Transverse colon (tissue), 4 donors: ENCODE measurements around the gene MRPL23.
A peak's percentile ranks its signal among the peaks of the same experiment; 100 is the strongest.

Source experiments
- CTCF ChIP-seq, 5 experiments: fragments of 200-600 bp in 3 of 5; fragments of 450-650 bp in 2 of 5; sonication (generic) in 3 of 5; IDR thresholded peaks; 1 replicate in 2 of 5; 2 replicates in 3 of 5; pipeline ENCODE4 v1.5.1; 2016 to 2017; ENCODE audit warnings: antibody characterized with exemption in 5 of 5, inconsistent platforms in 3 of 5, mild to moderate bottlenecking in 2 of 5, moderate library complexity in 1 of 5
- EP300 ChIP-seq: sonication (generic); formaldehyde crosslinking; IDR thresholded peaks from one replicate; pipeline ENCODE4 v1.6.1; 2017; ENCODE audit warnings: antibody characterized with exemption, low read depth
- POLR2A ChIP-seq: fragments of 450-650 bp; IDR thresholded peaks from one replicate; pipeline ENCODE4 v1.6.1; 2016; ENCODE audit warnings: antibody characterized with exemption, mild to moderate bottlenecking, moderate library complexity
- POLR2AphosphoS5 ChIP-seq, 3 donors: sonication (generic); formaldehyde crosslinking; IDR thresholded peaks; one replicate each; pipeline ENCODE4 v1.6.1; 2016; ENCODE audit warnings: antibody characterized with exemption in 3 of 3

DNA sequence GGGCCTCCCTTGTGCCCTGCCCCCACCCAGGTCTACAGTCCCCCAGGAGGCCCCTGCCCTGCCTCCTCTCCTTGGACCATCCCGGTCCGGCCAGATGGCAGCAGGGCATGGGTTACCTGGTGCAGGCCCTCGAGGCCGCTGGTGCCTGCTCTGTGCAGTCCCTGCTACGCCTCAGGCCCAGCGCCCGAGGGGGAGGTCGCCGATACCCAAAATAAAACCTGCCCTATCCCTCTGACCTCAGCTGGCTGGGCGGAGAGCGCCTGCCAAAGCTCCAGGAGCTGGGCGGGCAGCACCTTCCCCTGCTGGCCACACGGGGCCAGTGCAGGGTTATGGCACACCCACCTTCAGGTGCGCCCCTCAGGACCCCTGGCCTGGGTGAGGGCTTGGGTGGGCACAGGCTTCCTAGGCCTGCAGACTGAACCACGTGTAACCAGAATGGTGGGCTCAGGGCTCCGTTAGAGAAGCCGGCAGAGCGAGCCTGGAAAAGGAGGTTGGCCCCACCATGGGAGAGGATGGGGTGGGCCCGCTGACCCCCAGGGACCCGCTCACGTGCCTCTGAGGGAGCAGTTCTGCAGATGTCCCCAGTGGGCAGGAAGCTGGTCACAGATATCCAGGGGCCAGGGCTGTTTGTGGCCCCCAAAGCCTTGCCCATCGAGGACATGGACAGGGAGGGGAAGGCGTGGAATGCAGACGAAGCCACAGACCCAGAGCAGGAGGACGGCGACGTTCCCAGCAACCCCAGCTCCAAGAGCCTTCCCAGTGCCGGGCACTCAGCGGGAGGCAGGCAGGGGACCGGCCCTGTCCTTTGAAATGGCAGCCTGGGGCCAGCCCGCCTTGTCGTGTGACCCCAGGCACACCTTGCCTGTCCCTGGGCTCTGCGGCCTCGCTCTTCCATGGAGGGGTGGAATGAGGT lies 29.4 kb upstream of the MRPL23 start:
- TF ChIP-seq CTCF (IDR thresholded peaks at IDR 0.05) (peak; percentile 46 to 59 (median 49)), POLR2AphosphoS5 (IDR thresholded peaks at IDR 0.05) (no peak), POLR2A (no peak), EP300 (no peak)
